OCI-LY3 (cell line): ENCODE measurements around the gene CHAF1A.

Experiments
- CTCF ChIP-seq: fragments of 200-600, 300-600 bp; sonication (generic); IDR thresholded peaks from 2 replicates; pipeline ENCODE4 v1.5.1; 2014; ENCODE audit warnings: antibody characterized with exemption, low read length, low read depth
- EZH2phosphoT487 ChIP-seq: fragments of 200-600 bp; shearing (Covaris generic); IDR thresholded peaks from 2 replicates; pipeline ENCODE4 v1.6.1; 2018; ENCODE audit warnings: antibody characterized with exemption, mixed run types, low read depth

GRCh38 chr19:4380254-4380727 lies 22.1 kb upstream of the CHAF1A start:
- no peak for TF ChIP-seq CTCF
- no peak for TF ChIP-seq EZH2phosphoT487
